GM18526 (cell line): Measurements from ENCODE around the gene CHIC2.

Experiments
- POLR2A ChIP-seq: IDR thresholded peaks from 3 replicates; pipeline ENCODE4 v1.6.1; 2011; ENCODE audit not compliant: insufficient read length; ENCODE audit errors: extremely low read depth

The CHIC2 gene

GRCh38 chr4:53961351-53961750 lies 103.1 kb downstream of the CHIC2 start:
- TF ChIP-seq POLR2A: no peak

GRCh38 chr4:53960843-53961242 lies 103.6 kb downstream of the CHIC2 start:
- no peak for TF ChIP-seq POLR2A
